Esophagus (tissue), 2 donors: Measurements from ENCODE around the gene PIK3R1. TPM values are rescaled to one million over a fixed set of nuclear protein-coding genes. Genes with fewer than 3 reads are reported as not detected.

Experiments used
- H3K27ac ChIP-seq, 2 donors: one replicate each; pipeline ENCODE4 v1.5.1; 2013; ENCODE audit warnings: low read depth in 2 of 2, mild to moderate bottlenecking in 2 of 2, inconsistent platforms in 1 of 2, low read length in 1 of 2, moderate library complexity in 1 of 2
- H3K27me3 ChIP-seq, 2 donors: one replicate each; pipeline ENCODE4 v1.6.1; 2013; ENCODE audit warnings: low read length in 2 of 2, control low read depth in 1 of 2, mild to moderate bottlenecking in 1 of 2; ENCODE audit not compliant: insufficient read depth in 2 of 2, control insufficient read depth in 1 of 2
- H3K36me3 ChIP-seq, 2 donors: one replicate each; pipeline ENCODE4 v1.6.1; 2013; ENCODE audit warnings: low read length in 1 of 2; ENCODE audit not compliant: control insufficient read depth in 2 of 2, insufficient read depth in 2 of 2
- H3K4me1 ChIP-seq, 2 donors: one replicate each; pipeline ENCODE4 v1.6.1; 2013; ENCODE audit warnings: low read length in 1 of 2; ENCODE audit not compliant: control insufficient read depth in 2 of 2, insufficient read depth in 2 of 2
- H3K4me3 ChIP-seq, 2 donors: one replicate each; pipeline ENCODE4 v1.5.1; 2013; ENCODE audit warnings: low read length in 2 of 2, mild to moderate bottlenecking in 2 of 2, low read depth in 1 of 2, moderate library complexity in 1 of 2
- H3K9me3 ChIP-seq, 2 donors: one replicate each; pipeline ENCODE4 v1.6.1; 2013; ENCODE audit warnings: mild to moderate bottlenecking in 2 of 2, low read depth in 1 of 2, low read length in 1 of 2, moderate library complexity in 1 of 2; ENCODE audit not compliant: control insufficient read depth in 2 of 2, insufficient read depth in 1 of 2
- WGBS, 2 donors: extraction: QIAGEN DNeasy Blood & Tissue Kit; methylation state at CpG; one replicate each; pipeline ENCODE4 v1.1.7; 2013; 5-methylcytosine and 5-hydroxymethylcytosine counted together
- polyA plus RNA-seq, 2 donors: library from polyadenylated mRNA; stranded (reverse); fragments of 200-250 nt; gene quantifications; one replicate each; pipeline ENCODE4 v1.2.3, GENCODE V29; 2013
- donor health status: healthy with polysubstance abuse.
- donor health status: Bipolar disorder and iron deficiency.

PIK3R1 gene
- polyA plus RNA-seq, 2 donors, result 5.0 to 8.2 TPM

- peaks cover 0 to 3% of the 10 kb centered on the region in 2 donors for H3K36me3 ChIP-seq
- no peaks in the 10 kb centered on the region for H3K27me3 ChIP-seq
- 66 to 69% methylated on average over 4 of the region's 4 CpGs for WGBS, 2 donors
- H3K9me3 ChIP-seq, result no peaks in the 10 kb centered on the region
- no peak overlapping the region for H3K4me3 ChIP-seq
- H3K27ac ChIP-seq, result peak overlapping the region in 1 of 2 donors; percentile 59
- peaks cover 3 to 5% of the 10 kb centered on the region in 2 donors for H3K4me1 ChIP-seq
These were observed 46.1 kb downstream of the PIK3R1 start for GRCh38 chr5:68261569-68262065.

GRCh38 chr5:68264024-68264956, 48.7 kb downstream of the PIK3R1 start:
- 61 to 71% methylated on average over 10 of the region's 10 CpGs for WGBS, 2 donors

GRCh38 chr5:68265347-68265746, 49.8 kb downstream of the PIK3R1 start:
- no peaks in the 10 kb centered on the region for H3K9me3 ChIP-seq
- peaks cover 0 to 5% of the 10 kb centered on the region in 2 donors for H3K4me1 ChIP-seq
- peak overlapping the region; percentile 63 to 83 for H3K27ac ChIP-seq
- no peak overlapping the region for H3K4me3 ChIP-seq
- peaks cover 0 to 3% of the 10 kb centered on the region in 2 donors for H3K36me3 ChIP-seq
- no peaks in the 10 kb centered on the region for H3K27me3 ChIP-seq
- WGBS, 2 donors, result 34 to 37% methylated on average over 2 of the region's 2 CpGs

More at GRCh38 chr5:68264024-68264956, 48.7 kb downstream of the PIK3R1 start:
- Histone ChIP-seq H3K27me3 (no peaks in the 10 kb centered on the region), H3K27ac (peak overlapping the region; percentile 41 to 76), H3K4me1 (peaks cover 0 to 5% of the 10 kb centered on the region in 2 donors), H3K9me3 (no peaks in the 10 kb centered on the region), H3K4me3 (no peak overlapping the region), H3K36me3 (peaks cover 0 to 3% of the 10 kb centered on the region in 2 donors)

- H3K4me1 ChIP-seq, result peaks cover 0 to 5% of the 10 kb centered on the region in 2 donors
- H3K4me3 ChIP-seq, result no peak overlapping the region
- H3K27me3 ChIP-seq, result no peaks in the 10 kb centered on the region
- no peaks in the 10 kb centered on the region for H3K9me3 ChIP-seq
- WGBS, 2 donors, result 67 to 69% methylated on average over 3 of the region's 3 CpGs
- peak overlapping the region; percentile 9 to 72 for H3K27ac ChIP-seq
- H3K36me3 ChIP-seq, result peaks cover 0 to 3% of the 10 kb centered on the region in 2 donors
These were observed 50.4 kb downstream of the PIK3R1 start for GRCh38 chr5:68265822-68266395.

- 60 to 64% methylated on average over 1 of the region's 1 CpG for WGBS, 2 donors
- H3K27ac ChIP-seq, result no peak overlapping the region
- H3K27me3 ChIP-seq, result no peaks in the 10 kb centered on the region
- peaks cover 0 to 5% of the 10 kb centered on the region in 2 donors for H3K4me1 ChIP-seq
- H3K36me3 ChIP-seq, result peaks cover 0 to 3% of the 10 kb centered on the region in 2 donors
- no peak overlapping the region for H3K4me3 ChIP-seq
- H3K9me3 ChIP-seq, result no peaks in the 10 kb centered on the region
These were observed 50.9 kb downstream of the PIK3R1 start for GRCh38 chr5:68266457-68266856.

GRCh38 chr5:68267066-68267465, 51.5 kb downstream of the PIK3R1 start:
- peaks cover 0 to 5% of the 10 kb centered on the region in 2 donors for H3K4me1 ChIP-seq
- peaks cover 0 to 3% of the 10 kb centered on the region in 2 donors for H3K36me3 ChIP-seq
- H3K4me3 ChIP-seq, result no peak overlapping the region
- WGBS, 2 donors, result 41% methylated on average over 4 of the region's 4 CpGs
- no peaks in the 10 kb centered on the region for H3K27me3 ChIP-seq
- H3K27ac ChIP-seq, result no peak overlapping the region
- no peaks in the 10 kb centered on the region for H3K9me3 ChIP-seq

- H3K27me3 ChIP-seq, result no peaks in the 10 kb centered on the region
- no peaks in the 10 kb centered on the region for H3K9me3 ChIP-seq
- peaks cover 0 to 5% of the 10 kb centered on the region in 2 donors for H3K4me1 ChIP-seq
- WGBS, 2 donors, result 25 to 29% methylated on average over 3 of the region's 3 CpGs
- H3K4me3 ChIP-seq, result no peak overlapping the region
- peak overlapping the region; percentile 12 to 53 for H3K27ac ChIP-seq
- peaks cover 0 to 3% of the 10 kb centered on the region in 2 donors for H3K36me3 ChIP-seq
These were observed 52.7 kb downstream of the PIK3R1 start for GRCh38 chr5:68268101-68268851.

- peaks cover 0 to 5% of the 10 kb centered on the region in 2 donors for H3K4me1 ChIP-seq
- no peaks in the 10 kb centered on the region for H3K9me3 ChIP-seq
- peaks cover 0 to 3% of the 10 kb centered on the region in 2 donors for H3K36me3 ChIP-seq
- H3K27me3 ChIP-seq, result no peaks in the 10 kb centered on the region
- 55 to 61% methylated on average over 5 of the region's 5 CpGs for WGBS, 2 donors
- H3K27ac ChIP-seq, result peak overlapping the region; percentile 12 to 53
- H3K4me3 ChIP-seq, result no peak overlapping the region
These were observed 53.2 kb downstream of the PIK3R1 start for GRCh38 chr5:68268852-68269130.

- Histone ChIP-seq H3K9me3 (no peaks in the 10 kb centered on the region), H3K27me3 (no peaks in the 10 kb centered on the region), H3K4me3 (no peak overlapping the region), H3K27ac (no peak overlapping the region), H3K36me3 (no peaks in the 10 kb centered on the region), H3K4me1 (peaks cover 0 to 5% of the 10 kb centered on the region in 2 donors)
- WGBS, 2 donors, result 65 to 68% methylated on average over 2 of the region's 2 CpGs
These were observed 54.3 kb downstream of the PIK3R1 start for GRCh38 chr5:68269820-68270219.
